CD4-positive, alpha-beta T cell (primary cell): ENCODE measurements around the gene SIMC1. TPM values are rescaled to one million over a fixed set of nuclear protein-coding genes. Genes with fewer than 3 reads are reported as not detected.
"Not testable (repeated sequence)": the region's sequence is repeated elsewhere in the genome, so short reads cannot be mapped to it uniquely, and the experiment has no call there.

ENCODE experiments used
- ATAC-seq: fragments of 200-7000 bp; cut with Tn5 transposase; one replicate; pipeline ENCODE4 v1.10.0; 2022; ENCODE audit warnings: mild to moderate bottlenecking; ENCODE audit not compliant: poor library complexity
- CTCF ChIA-PET: fragments of 350-600 bp; sonication (Branson Sonifier 250); formaldehyde crosslinking; loops from one replicate; lab custom pipeline; 2021; ENCODE audit warnings: antibody characterized with exemption, inconsistent platforms; lab: Charles Lee
- POLR2A ChIA-PET: fragments of 350-600 bp; sonication (Branson Sonifier 250); formaldehyde crosslinking; loops from one replicate; lab custom pipeline; 2021; ENCODE audit warnings: antibody characterized with exemption, inconsistent platforms; lab: Charles Lee
- DNase-seq, 14 experiments: peaks; one replicate each; pipeline ENCODE4 v3.0.0-alpha.2; 2013 to 2020; ENCODE audit warnings: mixed read lengths in 2 of 14
- H3K27ac ChIP-seq, 2 donors: one replicate each; pipeline versions ENCODE4 v1.5.1 to v1.7.0; 2013; ENCODE audit warnings: low read length in 2 of 2, low read depth in 1 of 2, mild to moderate bottlenecking in 1 of 2
- H3K27me3 ChIP-seq, 2 experiments: 1 replicate in 1 of 2; 2 replicates in 1 of 2; pipeline versions ENCODE4 v1.6.1 to v1.7.0; 2013; ENCODE audit warnings: low read length in 2 of 2, control low read depth in 1 of 2, mild to moderate bottlenecking in 1 of 2, moderate library complexity in 1 of 2; ENCODE audit not compliant: insufficient read depth in 2 of 2, control insufficient read depth in 1 of 2
- H3K36me3 ChIP-seq: one replicate; pipeline ENCODE4 v1.6.1; 2013; ENCODE audit warnings: low read length, control low read depth; ENCODE audit not compliant: insufficient read depth
- H3K4me1 ChIP-seq: one replicate; pipeline ENCODE4 v1.6.1; 2013; ENCODE audit warnings: low read length, control low read depth; ENCODE audit not compliant: insufficient read depth
- H3K4me3 ChIP-seq: one replicate; pipeline ENCODE4 v1.5.1; 2013; ENCODE audit warnings: mild to moderate bottlenecking, low read length, moderate library complexity
- H3K9me3 ChIP-seq, 2 experiments: 1 replicate in 1 of 2; 2 replicates in 1 of 2; pipeline versions ENCODE4 v1.6.1 to v1.7.0; 2013; ENCODE audit warnings: low read length in 2 of 2, mild to moderate bottlenecking in 2 of 2, control low read depth in 1 of 2, moderate library complexity in 1 of 2; ENCODE audit not compliant: control insufficient read depth in 1 of 2, insufficient read depth in 1 of 2
- H3K27ac Mint-ChIP-seq: one replicate; pipeline ENCODE4 v1.8.0; 2020; ENCODE audit warnings: mixed read lengths
- H3K27me3 Mint-ChIP-seq: one replicate; pipeline ENCODE4 v1.8.0; 2021; ENCODE audit warnings: mixed read lengths
- H3K36me3 Mint-ChIP-seq: one replicate; pipeline ENCODE4 v1.8.0; 2021; ENCODE audit warnings: low read depth, mixed read lengths
- H3K4me1 Mint-ChIP-seq: one replicate; pipeline ENCODE4 v1.8.0; 2021; ENCODE audit warnings: low read depth, mixed read lengths
- H3K4me3 Mint-ChIP-seq: one replicate; pipeline ENCODE4 v1.8.0; 2020; ENCODE audit warnings: mild to moderate bottlenecking, mixed read lengths
- H3K9me3 Mint-ChIP-seq: one replicate; pipeline ENCODE4 v1.8.0; 2020; ENCODE audit warnings: mixed read lengths
- intact Hi-C, 2 experiments: fragments of 100-400 bp; cut with DNase I in 1 of 2; cut with micrococcal nuclease in 1 of 2; formaldehyde crosslinking; loops; one replicate each; pipeline versions ENCODE4 v1.15.1 to v1.9.0; 2023 to 2025; cut with DNase I, micrococcal nuclease
- total RNA-seq, 174 experiments: library from RNA in 2 of 174; stranded (reverse) in 2 of 174; gene quantifications; one replicate each; pipeline ENCODE4 v1.2.3 and lab custom pipeline; 2021 to 2026

The SIMC1 gene
- total RNA-seq, 2 experiments from 2014 or later, result 15.4 to 17.4 TPM

DNA sequence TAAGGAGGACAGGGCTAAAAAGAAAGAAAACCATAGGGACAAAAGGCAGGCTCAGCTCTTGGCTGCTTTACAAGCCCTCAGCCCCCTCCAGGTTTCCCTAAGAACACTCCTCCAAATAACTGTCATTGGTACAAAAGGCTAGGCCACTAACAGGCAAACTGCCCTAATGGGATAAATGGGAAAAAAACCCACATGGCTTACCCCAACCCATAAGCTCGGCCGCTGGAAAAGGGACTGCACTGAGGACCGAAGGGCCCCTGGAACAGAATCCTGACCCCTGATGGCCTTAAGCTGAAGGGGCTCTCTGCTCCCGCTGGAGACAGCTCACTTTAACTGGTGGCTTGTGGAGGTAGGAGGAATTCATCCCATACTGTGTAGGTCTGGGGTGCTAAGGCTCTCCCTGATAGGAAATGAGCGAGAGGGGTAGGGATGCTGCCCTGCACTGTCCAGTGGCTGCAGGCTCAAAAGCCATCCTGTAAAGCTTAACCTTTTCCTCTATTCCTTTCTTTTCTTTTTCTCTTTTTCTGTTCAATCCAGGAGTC is 21.0 kb upstream of the SIMC1 start:
- intact Hi-C loops, H3K9me3 Mint-ChIP-seq, ATAC-seq, H3K27ac Mint-ChIP-seq, H3K27ac ChIP-seq, H3K36me3 ChIP-seq, CTCF ChIA-PET, H3K9me3 ChIP-seq, H3K36me3 Mint-ChIP-seq, H3K4me3 ChIP-seq, DNase-seq, H3K4me1 Mint-ChIP-seq, H3K4me1 ChIP-seq, H3K27me3 ChIP-seq, POLR2A ChIA-PET, H3K4me3 Mint-ChIP-seq: not testable (repeated sequence)
- H3K27me3 Mint-ChIP-seq, result peaks cover 20% of the 10 kb centered on the region

DNA sequence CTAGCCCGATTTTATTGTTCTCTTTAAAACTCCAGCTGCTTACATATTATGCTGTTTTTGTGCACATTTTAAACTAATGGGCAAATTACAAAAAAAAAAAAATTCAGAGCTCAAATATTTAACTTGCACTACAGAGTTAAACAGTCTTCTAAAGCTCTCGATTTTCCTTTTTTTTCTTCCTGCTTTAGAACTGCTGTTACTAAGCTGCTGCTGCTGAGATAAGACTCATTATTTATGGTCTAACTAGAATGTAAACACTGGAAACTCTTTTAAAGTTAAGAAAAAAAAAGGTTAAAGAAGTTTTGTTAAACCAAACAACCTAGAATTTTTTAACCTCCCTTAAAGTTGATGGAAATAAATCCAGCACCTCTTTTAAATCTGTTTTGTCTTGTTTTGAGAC is 20.5 kb upstream of the SIMC1 start:
- H3K9me3 ChIP-seq, H3K27ac Mint-ChIP-seq, H3K9me3 Mint-ChIP-seq, DNase-seq, H3K4me3 Mint-ChIP-seq, POLR2A ChIA-PET, H3K36me3 Mint-ChIP-seq, intact Hi-C loops, H3K4me1 Mint-ChIP-seq, H3K4me3 ChIP-seq, CTCF ChIA-PET, H3K36me3 ChIP-seq, ATAC-seq, H3K27ac ChIP-seq, H3K27me3 ChIP-seq, H3K4me1 ChIP-seq: not testable (repeated sequence)
- peaks cover 20% of the 10 kb centered on the region for H3K27me3 Mint-ChIP-seq

GRCh38 chr5:176222006-176222405 is 16.2 kb upstream of the SIMC1 start:
- H3K4me3 ChIP-seq, H3K36me3 Mint-ChIP-seq, H3K27me3 Mint-ChIP-seq, H3K36me3 ChIP-seq, ATAC-seq, H3K9me3 Mint-ChIP-seq, intact Hi-C loops, POLR2A ChIA-PET, H3K4me1 ChIP-seq, H3K27ac Mint-ChIP-seq, H3K9me3 ChIP-seq, CTCF ChIA-PET, H3K4me3 Mint-ChIP-seq, H3K4me1 Mint-ChIP-seq, H3K27ac ChIP-seq, DNase-seq, H3K27me3 ChIP-seq: not testable (repeated sequence)

DNA sequence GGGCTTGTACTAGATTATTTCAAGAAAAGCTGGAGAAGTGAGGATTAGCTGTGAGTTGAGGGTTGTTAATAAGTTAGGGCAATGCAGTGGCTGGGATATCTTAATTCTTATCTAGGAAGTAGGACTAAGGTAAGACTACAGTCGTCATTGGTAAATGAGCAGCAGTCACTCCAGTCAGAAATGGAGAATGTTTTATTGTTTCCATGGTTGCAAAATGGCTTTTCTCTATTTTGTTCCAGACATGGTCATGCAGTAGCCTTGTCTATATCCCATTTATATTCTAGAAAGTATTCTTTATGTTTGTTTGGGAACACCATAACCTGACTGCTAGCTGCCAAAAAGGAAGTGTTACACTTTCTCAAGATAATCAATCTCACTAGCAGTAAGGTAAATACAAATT is 9.9 kb upstream of the SIMC1 start:
- H3K4me1 ChIP-seq, H3K4me3 ChIP-seq, H3K36me3 ChIP-seq, DNase-seq, H3K27me3 Mint-ChIP-seq, H3K27ac ChIP-seq, POLR2A ChIA-PET, H3K27me3 ChIP-seq, H3K4me3 Mint-ChIP-seq, H3K9me3 ChIP-seq, H3K9me3 Mint-ChIP-seq, intact Hi-C loops, H3K36me3 Mint-ChIP-seq, CTCF ChIA-PET, H3K4me1 Mint-ChIP-seq, H3K27ac Mint-ChIP-seq, ATAC-seq: not testable (repeated sequence)

DNA sequence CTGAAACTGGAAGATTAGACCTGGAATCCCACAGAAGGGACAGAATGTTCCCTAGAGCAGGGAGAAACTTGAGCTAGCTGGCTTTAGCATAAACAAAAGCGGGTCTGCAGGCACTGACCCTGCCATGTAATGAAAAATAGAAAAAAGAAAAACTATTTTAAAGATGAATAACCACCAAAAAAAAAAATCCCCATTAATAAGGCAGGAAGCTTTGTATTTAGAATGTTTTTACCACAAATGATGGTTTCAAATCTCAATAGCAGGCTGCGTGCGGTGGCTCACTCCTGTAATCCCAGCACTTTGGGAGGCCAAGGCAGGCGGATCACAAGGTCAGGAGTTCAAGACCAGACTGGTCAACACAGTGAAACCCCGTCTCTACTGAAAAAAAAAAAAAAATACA is 5.0 kb upstream of the SIMC1 start:
- H3K27ac Mint-ChIP-seq, CTCF ChIA-PET, H3K36me3 Mint-ChIP-seq, ATAC-seq, H3K27me3 Mint-ChIP-seq, intact Hi-C loops, H3K9me3 ChIP-seq, H3K9me3 Mint-ChIP-seq, H3K4me1 ChIP-seq, H3K4me3 Mint-ChIP-seq, H3K4me3 ChIP-seq, DNase-seq, POLR2A ChIA-PET, H3K27ac ChIP-seq, H3K27me3 ChIP-seq, H3K36me3 ChIP-seq, H3K4me1 Mint-ChIP-seq: not testable (repeated sequence)
